ENCODE data around the gene HK1.
"Not testable (repeated sequence)": the region's sequence is repeated elsewhere in the genome, so short reads cannot be mapped to it uniquely, and the experiment has no call there.

The HK1 gene

GRCh38 chr10:69278446-69278963, at the start of gene HK1:
Gene HK1 (plus strand): TSS chr10:69278496.
- no peak for DNase-seq

DNA sequence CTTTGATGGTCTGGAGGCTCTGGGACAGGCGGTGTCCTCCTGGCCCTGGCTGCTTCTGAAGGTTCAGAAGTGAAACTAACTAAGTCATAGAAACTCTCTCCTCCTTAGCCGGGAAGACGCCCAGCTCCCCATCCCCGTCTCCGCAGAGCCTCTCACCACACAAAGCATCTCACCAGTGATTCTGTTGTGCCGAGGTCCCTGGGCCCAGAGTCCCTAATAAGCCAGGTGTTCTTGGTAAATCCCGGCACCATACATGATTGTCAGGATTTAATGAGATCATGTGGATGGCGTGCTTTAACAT, 48.7 kb upstream of the HK1 start:
- DNase-seq: no peak

DNA sequence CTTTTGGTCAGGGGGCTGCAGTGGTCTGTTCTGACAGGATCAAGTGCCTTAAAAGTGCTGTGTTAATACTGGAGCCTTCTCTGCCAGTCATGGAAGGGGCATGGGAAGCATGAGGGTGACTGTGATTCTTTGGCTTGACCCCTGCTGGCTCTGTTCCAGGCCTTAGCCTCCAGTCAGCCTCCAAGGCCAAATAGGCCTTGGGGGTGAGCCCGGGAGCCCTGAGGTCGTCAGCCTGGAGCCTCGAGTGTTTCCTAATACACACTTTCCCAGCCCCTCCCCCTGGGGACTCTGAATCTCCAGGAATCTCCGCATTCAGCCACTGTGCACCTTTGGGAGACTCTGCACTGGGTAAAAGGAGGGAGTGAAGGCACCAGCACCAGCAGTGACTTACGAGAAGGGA, 48.2 kb upstream of the HK1 start:
- no peak for DNase-seq

GRCh38 chr10:69232252-69232651, 46.0 kb upstream of the HK1 start:
- DNase-seq: no peak

DNA sequence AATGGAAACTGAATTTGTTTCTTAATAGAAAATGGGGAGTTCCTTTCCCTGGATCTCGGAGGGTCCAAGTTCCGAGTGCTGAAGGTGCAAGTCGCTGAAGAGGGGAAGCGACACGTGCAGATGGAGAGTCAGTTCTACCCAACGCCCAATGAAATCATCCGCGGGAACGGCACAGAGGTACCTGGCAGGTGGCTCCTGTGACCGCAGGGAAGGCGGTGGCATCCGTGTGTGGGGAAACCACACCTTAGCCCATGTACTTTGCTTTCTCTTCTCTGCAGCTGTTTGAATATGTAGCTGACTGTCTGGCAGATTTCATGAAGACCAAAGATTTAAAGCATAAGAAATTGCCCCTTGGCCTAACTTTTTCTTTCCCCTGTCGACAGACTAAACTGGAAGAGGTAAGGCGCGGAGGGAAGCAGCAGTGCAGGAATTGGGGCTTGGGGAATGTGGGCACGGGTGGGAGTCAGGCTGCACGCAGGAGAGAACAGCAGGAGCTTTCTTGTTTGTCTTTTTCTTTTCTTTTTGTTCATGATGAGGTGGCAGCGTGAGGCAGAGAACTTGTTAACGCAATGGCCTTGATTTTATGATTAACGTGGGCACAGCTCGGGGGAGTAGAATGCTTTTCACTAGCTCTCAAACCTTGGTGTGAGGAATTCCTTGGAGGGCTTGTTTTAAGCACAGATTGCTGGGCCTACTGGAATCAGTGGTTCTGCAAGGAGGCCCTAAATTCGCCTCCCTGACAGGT, 45.4 kb upstream of the HK1 start:
- DNase-seq: peak; percentile 42

GRCh38 chr10:69234447-69234846, 43.8 kb upstream of the HK1 start:
- no peak for DNase-seq

DNA sequence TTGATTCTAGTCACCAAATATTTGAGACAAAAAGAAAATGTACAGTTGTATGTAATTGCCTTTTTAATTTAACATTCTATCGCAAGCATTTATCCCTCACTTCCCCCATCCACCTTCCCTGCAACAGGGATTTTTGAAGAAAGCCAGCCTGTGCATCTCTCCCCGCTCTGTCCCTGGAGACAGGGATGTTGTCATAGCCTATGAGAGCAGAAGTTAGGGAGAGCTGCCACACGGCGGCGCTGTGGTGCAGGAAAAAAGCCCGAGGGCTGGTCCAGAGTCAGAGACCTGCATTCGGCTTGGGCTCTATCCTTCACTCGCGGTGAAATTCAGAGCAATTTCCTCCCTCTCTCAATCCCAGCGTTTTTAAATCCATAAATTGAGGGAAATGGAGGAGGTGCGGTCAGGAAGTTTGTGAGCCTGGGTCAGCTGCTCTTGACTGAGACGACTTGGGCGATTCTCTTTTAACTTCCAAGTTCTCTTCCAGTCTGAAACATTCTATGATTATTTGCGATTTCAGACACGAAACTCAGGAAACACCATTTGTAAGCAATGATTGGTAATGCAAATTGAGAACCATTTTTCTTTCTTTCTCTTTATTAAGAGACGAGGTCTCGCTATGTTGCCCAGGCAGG, 40.7 kb upstream of the HK1 start:
- peak; percentile 90 for DNase-seq

DNA sequence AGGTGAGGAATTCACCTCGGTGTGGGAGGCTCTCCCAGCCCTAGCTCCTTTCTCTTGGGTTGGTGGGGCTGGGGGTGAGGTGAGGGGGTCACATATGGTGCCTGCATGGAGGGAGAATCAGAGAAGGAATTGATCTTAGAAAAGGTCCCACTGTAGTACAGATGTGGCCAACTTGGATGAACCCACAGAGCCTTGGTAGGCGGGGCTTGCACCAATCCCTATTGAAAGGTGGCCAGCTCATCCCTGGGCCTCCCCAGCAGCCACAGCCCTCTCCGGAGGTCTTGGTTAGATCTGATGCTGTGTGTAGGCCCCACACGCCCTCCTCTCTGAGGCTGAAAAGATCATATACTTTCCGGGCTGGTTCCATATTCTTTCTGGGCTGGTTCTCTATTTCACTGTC, 39.2 kb upstream of the HK1 start:
- no peak for DNase-seq

- no peak for DNase-seq
These were observed 38.4 kb upstream of the HK1 start for GRCh38 chr10:69239816-69240434.

DNA sequence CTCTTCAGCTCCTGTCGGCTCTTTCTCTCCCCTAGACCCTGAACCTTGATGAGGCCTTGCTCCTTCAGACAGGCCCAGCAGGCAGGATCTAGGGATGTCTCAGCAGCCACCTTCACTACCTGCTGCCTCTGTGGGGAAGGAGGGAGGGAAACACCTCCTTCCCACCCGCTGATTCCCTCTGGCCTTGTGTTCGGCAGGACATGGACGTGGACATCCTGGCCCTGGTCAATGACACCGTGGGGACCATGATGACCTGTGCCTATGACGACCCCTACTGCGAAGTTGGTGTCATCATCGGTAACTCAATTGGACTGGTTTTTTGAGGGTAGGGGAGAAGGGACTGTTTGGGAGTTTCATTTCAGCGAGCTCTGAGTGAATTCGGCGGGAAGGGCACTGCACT, 37.8 kb upstream of the HK1 start:
- DNase-seq: no peak

DNA sequence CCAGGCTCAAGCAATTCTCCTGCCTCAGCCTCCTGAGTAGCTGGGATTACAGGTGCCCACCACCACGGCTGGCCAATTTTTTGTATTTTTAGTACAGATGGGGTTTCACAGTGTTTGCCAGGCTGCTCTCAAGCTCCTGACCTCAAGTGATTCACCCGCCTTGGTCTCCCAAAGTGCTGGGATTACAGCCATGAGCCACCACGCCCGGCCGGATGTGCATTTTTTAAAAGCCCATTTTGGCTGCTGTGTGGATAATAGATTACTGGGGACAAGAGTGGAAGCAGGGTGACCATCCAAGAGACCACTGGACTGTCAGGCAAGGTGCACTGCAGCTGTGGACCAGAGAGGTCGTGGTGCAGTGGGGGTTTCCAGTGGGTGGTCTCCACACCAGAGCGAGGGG, 36.7 kb upstream of the HK1 start:
- DNase-seq: no peak

GRCh38 chr10:69242040-69242851, 36.0 kb upstream of the HK1 start:
- DNase-seq: no peak

DNA sequence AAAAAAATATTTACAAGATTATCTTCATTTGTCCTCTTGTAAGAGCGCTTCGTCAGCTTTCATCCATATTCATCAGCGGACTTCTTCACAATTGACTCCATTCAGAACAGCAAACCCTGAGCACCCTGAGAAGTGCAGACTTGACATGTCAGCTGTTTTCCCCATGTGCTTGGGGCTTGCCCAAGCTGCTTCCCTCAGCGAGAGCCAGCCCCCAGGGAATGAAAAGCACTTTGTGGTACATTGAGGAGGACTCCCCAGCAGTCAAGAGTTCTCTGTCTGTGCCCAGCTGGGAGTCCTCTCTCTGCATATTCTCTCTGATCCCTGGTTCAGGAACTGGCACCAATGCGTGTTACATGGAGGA, 35.5 kb upstream of the HK1 start:
- no peak for DNase-seq

DNA sequence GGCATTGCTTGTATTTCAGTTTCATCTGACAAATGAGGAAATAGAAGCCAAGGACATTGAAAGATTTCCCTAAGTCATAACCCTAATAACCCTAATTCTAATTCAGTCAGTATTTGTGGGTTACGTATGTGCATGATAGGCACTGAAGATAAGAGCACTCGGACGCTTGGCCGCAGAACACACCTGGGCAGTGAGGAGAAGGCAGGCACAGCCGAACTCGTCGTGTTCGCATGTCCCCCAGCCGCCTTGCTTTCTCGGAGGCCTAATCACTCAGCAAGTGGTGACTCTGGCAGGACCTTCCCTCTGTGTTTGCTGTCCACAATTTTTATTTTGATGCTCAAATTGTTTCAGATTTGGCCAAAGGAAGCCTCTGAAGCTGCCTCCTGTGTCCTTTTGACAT, 34.5 kb upstream of the HK1 start:
- no peak for DNase-seq

DNA sequence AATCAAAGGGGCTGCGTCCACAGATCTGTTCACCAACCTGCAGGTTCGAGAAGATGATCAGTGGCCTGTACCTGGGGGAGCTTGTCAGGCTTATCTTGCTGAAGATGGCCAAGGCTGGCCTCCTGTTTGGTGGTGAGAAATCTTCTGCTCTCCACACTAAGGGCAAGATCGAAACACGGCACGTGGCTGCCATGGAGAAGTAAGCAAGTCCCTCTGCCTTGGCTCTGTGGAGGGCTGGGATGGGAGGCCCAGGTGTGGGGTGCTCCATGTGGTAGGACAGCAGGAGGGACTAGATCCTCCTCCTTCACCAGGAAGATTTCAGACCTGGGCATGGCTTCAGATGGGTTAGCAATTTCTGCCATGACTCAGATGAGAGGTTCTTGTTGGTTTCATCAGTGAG, 32.3 kb upstream of the HK1 start:
- no peak for DNase-seq

GRCh38 chr10:69246581-69247312, 31.5 kb upstream of the HK1 start:
- DNase-seq: no peak

DNA sequence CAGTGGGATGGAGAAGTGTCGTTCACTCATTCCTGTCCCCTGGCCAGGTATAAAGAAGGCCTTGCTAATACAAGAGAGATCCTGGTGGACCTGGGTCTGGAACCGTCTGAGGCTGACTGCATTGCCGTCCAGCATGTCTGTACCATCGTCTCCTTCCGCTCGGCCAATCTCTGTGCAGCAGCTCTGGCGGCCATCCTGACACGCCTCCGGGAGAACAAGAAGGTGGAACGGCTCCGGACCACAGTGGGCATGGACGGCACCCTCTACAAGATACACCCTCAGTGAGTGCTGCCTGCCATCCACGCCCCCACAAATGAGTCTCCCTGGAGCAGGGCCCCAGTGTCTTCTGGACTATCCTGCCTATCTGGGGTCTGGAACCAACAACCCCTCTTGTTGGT, 31.0 kb upstream of the HK1 start:
- DNase-seq: no peak

DNA sequence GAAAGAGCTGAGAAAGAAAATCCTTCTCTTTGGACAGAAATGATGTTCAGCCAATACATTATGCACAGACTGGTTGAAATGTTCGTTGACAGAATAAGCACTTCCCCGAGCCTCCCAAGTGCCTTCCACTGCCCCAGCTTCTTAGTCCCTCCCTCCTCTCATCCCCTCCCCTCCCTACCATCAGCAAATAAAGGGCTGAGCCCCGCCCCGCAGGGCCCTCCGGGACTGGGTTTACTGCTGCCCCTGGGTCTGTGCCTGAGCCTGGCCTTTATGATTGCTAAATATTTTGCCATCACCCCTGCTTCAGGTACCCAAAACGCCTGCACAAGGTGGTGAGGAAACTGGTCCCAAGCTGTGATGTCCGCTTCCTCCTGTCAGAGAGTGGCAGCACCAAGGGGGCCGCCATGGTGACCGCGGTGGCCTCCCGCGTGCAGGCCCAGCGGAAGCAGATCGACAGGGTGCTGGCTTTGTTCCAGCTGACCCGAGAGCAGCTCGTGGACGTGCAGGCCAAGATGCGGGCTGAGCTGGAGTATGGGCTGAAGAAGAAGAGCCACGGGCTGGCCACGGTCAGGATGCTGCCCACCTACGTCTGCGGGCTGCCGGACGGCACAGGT, 30.1 kb upstream of the HK1 start:
- DNase-seq: no peak

DNA sequence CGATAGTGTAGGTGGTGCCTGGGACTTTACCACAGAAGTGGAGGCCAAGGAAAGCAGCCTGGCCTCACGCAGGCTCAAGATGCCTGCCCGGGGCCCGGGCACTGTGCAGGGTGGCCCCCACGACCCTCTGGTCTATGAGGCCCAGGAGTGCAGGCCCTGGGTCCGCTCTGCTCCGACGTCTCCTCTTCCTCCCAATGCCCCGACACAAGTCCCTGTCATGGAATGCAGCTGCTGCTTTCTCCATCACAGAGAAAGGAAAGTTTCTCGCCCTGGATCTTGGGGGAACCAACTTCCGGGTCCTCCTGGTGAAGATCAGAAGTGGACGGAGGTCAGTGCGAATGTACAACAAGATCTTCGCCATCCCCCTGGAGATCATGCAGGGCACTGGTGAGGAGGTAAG, 28.3 kb upstream of the HK1 start:
- no peak for DNase-seq

DNA sequence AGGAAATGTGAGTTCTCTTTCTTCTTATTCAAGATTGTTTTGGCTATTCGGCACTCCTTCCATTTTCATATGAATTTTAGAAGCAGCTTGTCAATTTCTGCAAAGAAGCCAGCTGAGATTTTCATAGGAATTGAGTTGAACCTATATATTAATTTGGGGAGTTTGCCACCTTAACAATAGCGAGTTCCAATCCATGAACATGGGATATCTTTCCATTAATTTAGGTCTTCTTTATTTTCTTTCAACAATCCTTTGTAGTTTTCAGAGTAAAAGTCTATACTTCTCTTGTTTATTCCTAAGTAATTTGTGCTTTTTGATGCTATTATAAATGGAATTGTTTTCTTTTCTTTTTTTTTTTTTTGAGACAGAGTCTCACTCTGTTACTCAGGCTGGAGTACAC, 26.9 kb upstream of the HK1 start:
- DNase-seq: not testable (repeated sequence)

DNA sequence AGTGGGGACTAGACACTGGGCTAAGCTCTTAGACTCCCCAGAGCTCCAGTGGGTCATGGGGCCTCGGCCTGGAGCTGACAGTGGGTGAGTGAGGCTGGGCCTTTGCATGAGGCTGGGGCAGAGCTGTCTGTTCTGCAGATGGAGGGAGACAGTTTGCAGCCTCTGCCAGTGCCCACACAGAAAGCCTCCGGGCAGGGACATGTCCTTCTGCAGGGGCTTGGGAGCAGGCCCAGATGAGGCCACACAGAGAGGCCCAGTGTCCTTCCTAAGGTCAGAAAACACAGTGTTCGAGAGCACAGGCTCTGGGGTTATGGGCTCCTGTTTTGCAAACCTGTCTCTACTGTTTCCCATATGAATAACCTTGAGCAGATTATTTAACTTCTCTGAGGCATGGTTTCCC, 25.1 kb upstream of the HK1 start:
- DNase-seq: no peak

- no peak for DNase-seq
These were observed 23.4 kb upstream of the HK1 start for GRCh38 chr10:69254877-69255276.
